ENCODE data around the gene OTOS.

DNA sequence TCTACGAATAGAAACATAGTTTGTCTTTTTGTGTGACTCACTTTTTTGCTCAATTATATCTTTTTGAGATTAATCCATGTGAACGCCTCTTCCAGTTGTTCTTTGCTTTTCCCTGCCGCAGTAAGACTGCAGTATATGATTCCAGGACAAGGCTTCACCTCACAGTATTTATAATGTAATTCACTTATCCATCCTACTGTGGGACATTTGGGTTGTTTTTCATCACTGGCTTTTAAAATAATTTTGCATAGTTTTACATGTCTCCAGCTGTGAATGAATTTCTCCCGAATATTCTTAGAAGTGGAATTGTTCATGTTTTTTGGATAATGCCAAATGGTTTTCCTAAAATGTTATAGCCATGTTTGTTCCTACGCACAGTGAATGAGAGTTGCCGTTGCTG is 26.2 kb downstream of the OTOS start:
- TF ChIP-seq EP300 (conservative IDR thresholded peaks at IDR 0.05; ENCODE audit: poor library complexity, severe bottlenecking), result no peak
- TF ChIP-seq, protein P1, sequence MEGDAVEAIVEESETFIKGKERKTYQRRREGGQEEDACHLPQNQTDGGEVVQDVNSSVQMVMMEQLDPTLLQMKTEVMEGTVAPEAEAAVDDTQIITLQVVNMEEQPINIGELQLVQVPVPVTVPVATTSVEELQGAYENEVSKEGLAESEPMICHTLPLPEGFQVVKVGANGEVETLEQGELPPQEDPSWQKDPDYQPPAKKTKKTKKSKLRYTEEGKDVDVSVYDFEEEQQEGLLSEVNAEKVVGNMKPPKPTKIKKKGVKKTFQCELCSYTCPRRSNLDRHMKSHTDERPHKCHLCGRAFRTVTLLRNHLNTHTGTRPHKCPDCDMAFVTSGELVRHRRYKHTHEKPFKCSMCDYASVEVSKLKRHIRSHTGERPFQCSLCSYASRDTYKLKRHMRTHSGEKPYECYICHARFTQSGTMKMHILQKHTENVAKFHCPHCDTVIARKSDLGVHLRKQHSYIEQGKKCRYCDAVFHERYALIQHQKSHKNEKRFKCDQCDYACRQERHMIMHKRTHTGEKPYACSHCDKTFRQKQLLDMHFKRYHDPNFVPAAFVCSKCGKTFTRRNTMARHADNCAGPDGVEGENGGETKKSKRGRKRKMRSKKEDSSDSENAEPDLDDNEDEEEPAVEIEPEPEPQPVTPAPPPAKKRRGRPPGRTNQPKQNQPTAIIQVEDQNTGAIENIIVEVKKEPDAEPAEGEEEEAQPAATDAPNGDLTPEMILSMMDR (IDR thresholded peaks at IDR 0.05; ENCODE audit: poor library complexity, severe bottlenecking), result no peak
- TF ChIP-seq, protein P2, sequence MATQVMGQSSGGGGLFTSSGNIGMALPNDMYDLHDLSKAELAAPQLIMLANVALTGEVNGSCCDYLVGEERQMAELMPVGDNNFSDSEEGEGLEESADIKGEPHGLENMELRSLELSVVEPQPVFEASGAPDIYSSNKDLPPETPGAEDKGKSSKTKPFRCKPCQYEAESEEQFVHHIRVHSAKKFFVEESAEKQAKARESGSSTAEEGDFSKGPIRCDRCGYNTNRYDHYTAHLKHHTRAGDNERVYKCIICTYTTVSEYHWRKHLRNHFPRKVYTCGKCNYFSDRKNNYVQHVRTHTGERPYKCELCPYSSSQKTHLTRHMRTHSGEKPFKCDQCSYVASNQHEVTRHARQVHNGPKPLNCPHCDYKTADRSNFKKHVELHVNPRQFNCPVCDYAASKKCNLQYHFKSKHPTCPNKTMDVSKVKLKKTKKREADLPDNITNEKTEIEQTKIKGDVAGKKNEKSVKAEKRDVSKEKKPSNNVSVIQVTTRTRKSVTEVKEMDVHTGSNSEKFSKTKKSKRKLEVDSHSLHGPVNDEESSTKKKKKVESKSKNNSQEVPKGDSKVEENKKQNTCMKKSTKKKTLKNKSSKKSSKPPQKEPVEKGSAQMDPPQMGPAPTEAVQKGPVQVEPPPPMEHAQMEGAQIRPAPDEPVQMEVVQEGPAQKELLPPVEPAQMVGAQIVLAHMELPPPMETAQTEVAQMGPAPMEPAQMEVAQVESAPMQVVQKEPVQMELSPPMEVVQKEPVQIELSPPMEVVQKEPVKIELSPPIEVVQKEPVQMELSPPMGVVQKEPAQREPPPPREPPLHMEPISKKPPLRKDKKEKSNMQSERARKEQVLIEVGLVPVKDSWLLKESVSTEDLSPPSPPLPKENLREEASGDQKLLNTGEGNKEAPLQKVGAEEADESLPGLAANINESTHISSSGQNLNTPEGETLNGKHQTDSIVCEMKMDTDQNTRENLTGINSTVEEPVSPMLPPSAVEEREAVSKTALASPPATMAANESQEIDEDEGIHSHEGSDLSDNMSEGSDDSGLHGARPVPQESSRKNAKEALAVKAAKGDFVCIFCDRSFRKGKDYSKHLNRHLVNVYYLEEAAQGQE (IDR thresholded peaks at IDR 0.05; ENCODE audit: borderline replicate concordance), result no peak
- TF ChIP-seq RAD21 (conservative IDR thresholded peaks at IDR 0.05), result no peak
- no peak for TF ChIP-seq EZH2 (IDR thresholded peaks at IDR 0.05; ENCODE audit: borderline replicate concordance, insufficient read depth, low read length, poor library complexity, severe bottlenecking)
- no peak for TF ChIP-seq POLR2AphosphoS5 (IDR thresholded peaks at IDR 0.05)

Measured in neural cell (in vitro differentiated cells).